ENCODE measurements around the gene KLC3.
"Not testable (repeated sequence)": the region's sequence is repeated elsewhere in the genome, so short reads cannot be mapped to it uniquely, and the experiment has no call there.

Gene KLC3

DNA sequence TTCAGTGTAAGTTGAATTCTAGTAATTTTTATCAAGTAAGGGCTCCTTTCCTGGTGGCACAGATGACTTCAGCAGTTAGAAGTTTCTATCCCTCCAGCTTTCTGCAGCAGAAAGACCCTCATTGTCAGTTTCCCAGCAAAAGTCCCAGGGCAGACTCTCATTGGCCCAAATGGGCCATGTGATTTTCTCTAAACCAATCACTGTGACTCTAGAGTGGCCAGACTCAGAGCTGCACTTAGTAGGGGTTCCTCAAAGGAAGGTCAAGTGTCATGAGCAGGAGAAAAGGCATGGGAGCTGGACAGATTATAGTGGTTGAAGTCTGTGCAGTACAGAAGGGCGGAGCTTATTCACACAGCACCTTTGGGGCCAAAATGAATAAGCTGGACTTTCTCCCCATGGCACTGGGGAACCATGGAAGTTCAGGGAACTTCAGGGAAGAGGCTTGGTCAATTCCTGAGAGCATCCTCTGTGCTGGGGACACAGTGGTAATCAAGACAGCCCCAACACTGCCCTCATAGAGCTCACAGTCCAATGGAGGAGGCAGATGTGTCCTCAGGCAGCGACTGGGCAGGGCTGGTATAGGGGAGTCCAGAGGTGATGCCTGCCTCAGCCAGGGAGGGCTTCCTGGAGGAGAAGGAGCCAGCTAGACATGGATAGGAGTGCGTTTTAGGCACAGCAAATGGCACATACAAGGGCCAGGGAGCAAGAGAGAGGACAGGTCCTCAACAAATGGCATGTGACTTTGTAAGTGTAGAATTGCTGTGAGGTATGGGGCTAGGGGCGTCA is 36.2 kb upstream of the KLC3 start:
- no peak overlapping the region for H3K4me3 ChIP-seq (ENCODE audit: low read length)
- H3K4me1 ChIP-seq (ENCODE audit: control insufficient read depth, low read depth, low read length): peaks cover 6% of the 10 kb centered on the region
- H3K27me3 ChIP-seq (ENCODE audit: control insufficient read depth, insufficient read depth, low read length): peaks cover 17% of the 10 kb centered on the region
- H3K9me3 ChIP-seq (ENCODE audit: control insufficient read depth, low read depth, low read length): no peaks in the 10 kb centered on the region
- no peaks in the 10 kb centered on the region for H3K36me3 ChIP-seq (ENCODE audit: control insufficient read depth, low read depth, low read length)
- no peak overlapping the region for H3K27ac ChIP-seq (ENCODE audit: low read length)
- no peak overlapping the region for H3K9ac ChIP-seq (ENCODE audit: low read length)

DNA sequence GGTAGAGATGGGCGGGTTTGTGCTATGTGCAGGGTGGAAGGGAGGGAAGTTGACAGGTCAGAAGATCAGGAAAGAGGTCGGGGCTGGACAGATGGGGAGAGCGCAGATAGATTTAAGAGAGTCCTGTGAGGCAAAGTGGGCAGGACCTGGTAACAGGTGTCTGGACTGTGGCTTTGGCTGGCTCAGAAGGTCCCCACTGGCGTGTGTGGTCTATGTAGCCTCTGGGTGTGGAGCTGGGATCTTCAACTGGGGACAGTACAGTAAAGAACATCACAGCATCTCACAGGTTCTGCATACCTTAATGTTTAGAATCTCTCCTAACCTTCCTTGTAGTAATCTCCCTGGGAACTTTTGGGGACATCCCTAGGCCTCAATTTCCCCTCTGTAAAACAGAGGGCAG is 35.5 kb upstream of the KLC3 start:
- Histone ChIP-seq H3K27ac (ENCODE audit: low read length) (no peak overlapping the region), H3K9ac (ENCODE audit: low read length) (no peak overlapping the region)

DNA sequence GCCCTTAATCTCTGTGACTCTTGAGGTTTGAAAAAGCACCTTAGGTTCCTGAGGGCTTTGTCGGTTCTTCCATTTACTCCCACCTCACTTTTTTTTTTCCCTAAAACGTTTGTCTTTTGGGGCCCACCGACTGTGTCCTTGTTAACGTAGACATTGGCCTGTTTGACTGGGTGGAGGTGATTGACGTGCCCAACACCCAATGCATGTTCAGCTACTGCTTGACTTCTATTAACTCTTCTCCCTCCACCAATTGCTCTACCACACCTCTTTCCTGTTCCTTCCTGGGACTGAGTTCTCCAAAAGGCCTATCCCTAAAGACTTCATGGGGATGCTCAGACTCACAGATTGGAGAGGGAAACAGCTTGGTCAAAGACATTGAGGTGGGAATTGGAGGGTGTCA is 35.1 kb upstream of the KLC3 start:
- peaks cover 17% of the 10 kb centered on the region for H3K27me3 ChIP-seq (ENCODE audit: control insufficient read depth, insufficient read depth, low read length)
- H3K27ac ChIP-seq (ENCODE audit: low read length): no peak overlapping the region

More for the DNA sequence above, 35.5 kb upstream of the KLC3 start:
- H3K36me3 ChIP-seq (ENCODE audit: control insufficient read depth, low read depth, low read length): no peaks in the 10 kb centered on the region
- peaks cover 6% of the 10 kb centered on the region for H3K4me1 ChIP-seq (ENCODE audit: control insufficient read depth, low read depth, low read length)
- H3K27me3 ChIP-seq (ENCODE audit: control insufficient read depth, insufficient read depth, low read length): peaks cover 17% of the 10 kb centered on the region
- no peaks in the 10 kb centered on the region for H3K9me3 ChIP-seq (ENCODE audit: control insufficient read depth, low read depth, low read length)
- no peak overlapping the region for H3K4me3 ChIP-seq (ENCODE audit: low read length)

DNA sequence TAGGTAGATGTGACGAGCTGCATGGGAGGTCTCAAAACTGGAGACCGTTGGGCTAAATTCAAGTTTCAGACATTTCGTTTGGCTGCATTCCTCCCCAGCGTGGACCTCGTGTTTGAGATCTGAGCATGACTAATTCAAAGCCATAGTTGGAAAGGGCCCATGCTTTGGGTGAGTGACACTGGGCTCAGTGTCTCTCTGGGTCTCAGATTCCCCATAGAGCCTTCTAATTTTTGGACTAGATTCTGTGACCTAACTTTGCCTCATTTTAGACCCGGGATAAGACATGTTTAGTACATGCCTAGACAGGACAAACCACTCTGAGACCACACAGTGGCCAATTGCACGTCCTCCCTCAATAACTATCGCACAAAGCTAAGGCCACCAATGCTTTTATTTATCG is 34.5 kb upstream of the KLC3 start:
- H3K27ac ChIP-seq (ENCODE audit: low read length): no peak overlapping the region
- peaks cover 17% of the 10 kb centered on the region for H3K27me3 ChIP-seq (ENCODE audit: control insufficient read depth, insufficient read depth, low read length)
- no peak overlapping the region for H3K4me3 ChIP-seq (ENCODE audit: low read length)
- H3K4me1 ChIP-seq (ENCODE audit: control insufficient read depth, low read depth, low read length): peaks cover 6% of the 10 kb centered on the region
- H3K36me3 ChIP-seq (ENCODE audit: control insufficient read depth, low read depth, low read length): no peaks in the 10 kb centered on the region
- H3K9me3 ChIP-seq (ENCODE audit: control insufficient read depth, low read depth, low read length): no peaks in the 10 kb centered on the region
- H3K9ac ChIP-seq (ENCODE audit: low read length): no peak overlapping the region

More for the DNA sequence above, 35.1 kb upstream of the KLC3 start:
- H3K9ac ChIP-seq (ENCODE audit: low read length): no peak overlapping the region
- H3K36me3 ChIP-seq (ENCODE audit: control insufficient read depth, low read depth, low read length): no peaks in the 10 kb centered on the region
- no peak overlapping the region for H3K4me3 ChIP-seq (ENCODE audit: low read length)
- no peaks in the 10 kb centered on the region for H3K9me3 ChIP-seq (ENCODE audit: control insufficient read depth, low read depth, low read length)
- peaks cover 6% of the 10 kb centered on the region for H3K4me1 ChIP-seq (ENCODE audit: control insufficient read depth, low read depth, low read length)

DNA sequence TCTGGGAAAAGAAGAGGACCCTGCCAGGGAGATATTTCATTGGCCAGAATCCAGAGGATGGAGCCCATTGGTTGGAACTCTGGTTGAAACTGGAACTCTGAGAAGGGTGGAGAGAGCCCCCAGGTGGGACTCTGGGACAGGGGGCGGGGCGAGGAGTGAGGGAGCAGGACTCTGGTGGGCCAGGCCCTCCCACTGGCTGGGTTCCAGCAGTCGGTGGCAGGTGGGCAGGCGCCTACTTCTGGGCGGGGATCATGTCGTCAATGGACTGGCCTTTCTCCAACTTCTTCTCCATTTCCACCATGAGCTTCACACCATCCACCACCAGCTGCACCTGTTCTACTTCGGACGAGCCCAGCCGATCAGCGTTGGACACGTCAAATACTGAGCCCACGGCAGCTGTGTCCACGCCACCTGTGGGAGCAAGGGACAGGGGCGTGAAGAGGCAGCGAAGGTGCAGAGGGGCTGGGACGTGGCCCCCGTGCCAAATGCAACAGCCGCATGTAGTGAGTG is 34.0 kb upstream of the KLC3 start:
- Histone ChIP-seq H3K4me3 (ENCODE audit: low read length) (no peak overlapping the region), H3K36me3 (ENCODE audit: control insufficient read depth, low read depth, low read length) (no peaks in the 10 kb centered on the region), H3K27me3 (ENCODE audit: control insufficient read depth, insufficient read depth, low read length) (peaks cover 17% of the 10 kb centered on the region), H3K9ac (ENCODE audit: low read length) (no peak overlapping the region), H3K27ac (ENCODE audit: low read length) (no peak overlapping the region), H3K9me3 (ENCODE audit: control insufficient read depth, low read depth, low read length) (no peaks in the 10 kb centered on the region), H3K4me1 (ENCODE audit: control insufficient read depth, low read depth, low read length) (peaks cover 6% of the 10 kb centered on the region)

DNA sequence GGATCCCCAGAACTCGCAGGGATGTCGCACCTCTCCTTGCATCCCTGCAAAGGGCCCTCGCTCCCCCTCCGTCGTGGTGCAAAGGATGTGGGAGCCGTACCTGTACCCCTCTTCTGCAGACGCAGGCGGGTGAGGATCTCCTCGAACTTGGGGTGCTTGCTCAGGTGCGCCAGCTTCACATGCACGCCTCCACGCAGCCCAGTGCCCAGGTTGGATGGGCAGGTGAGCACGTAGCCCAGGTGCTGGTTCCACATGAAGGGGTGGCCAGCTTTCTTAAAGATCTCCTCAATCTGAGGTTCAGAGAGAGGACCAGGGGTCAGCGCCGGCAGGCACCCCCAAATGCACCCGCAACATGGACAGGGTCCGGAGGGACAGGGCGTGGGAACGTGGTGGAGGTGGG is 33.2 kb upstream of the KLC3 start:
- Histone ChIP-seq H3K9me3 (ENCODE audit: control insufficient read depth, low read depth, low read length) (no peaks in the 10 kb centered on the region), H3K27ac (ENCODE audit: low read length) (no peak overlapping the region), H3K36me3 (ENCODE audit: control insufficient read depth, low read depth, low read length) (no peaks in the 10 kb centered on the region), H3K9ac (ENCODE audit: low read length) (no peak overlapping the region), H3K4me1 (ENCODE audit: control insufficient read depth, low read depth, low read length) (peaks cover 6% of the 10 kb centered on the region), H3K4me3 (ENCODE audit: low read length) (no peak overlapping the region), H3K27me3 (ENCODE audit: control insufficient read depth, insufficient read depth, low read length) (peaks cover 17% of the 10 kb centered on the region)

DNA sequence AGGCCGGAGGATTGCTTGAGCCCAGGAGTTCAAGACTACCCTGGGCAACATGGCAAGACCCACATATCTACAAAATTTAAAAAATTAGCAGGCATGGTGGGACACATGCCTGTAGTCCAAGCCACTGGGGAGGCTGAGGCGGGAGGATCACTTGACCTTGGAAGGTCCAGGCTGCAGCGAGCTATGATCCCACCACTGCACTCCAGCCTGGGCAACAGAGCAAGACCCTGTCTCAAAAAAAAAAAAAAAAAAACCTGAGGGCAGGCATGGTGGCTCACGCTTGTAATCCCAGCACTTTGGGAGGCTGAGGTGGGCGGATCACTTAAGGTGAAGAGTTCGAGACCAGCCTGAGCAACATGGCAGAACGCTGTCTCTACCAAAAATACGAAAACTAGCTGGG is 31.2 kb upstream of the KLC3 start:
- H3K36me3 ChIP-seq (ENCODE audit: control insufficient read depth, low read depth, low read length); H3K4me1 ChIP-seq (ENCODE audit: control insufficient read depth, low read depth, low read length); H3K4me3 ChIP-seq (ENCODE audit: low read length); H3K9ac ChIP-seq (ENCODE audit: low read length); H3K9me3 ChIP-seq (ENCODE audit: control insufficient read depth, low read depth, low read length); H3K27ac ChIP-seq (ENCODE audit: low read length): not testable (repeated sequence)
- peaks cover 25% of the 10 kb centered on the region for H3K27me3 ChIP-seq (ENCODE audit: control insufficient read depth, insufficient read depth, low read length)

DNA sequence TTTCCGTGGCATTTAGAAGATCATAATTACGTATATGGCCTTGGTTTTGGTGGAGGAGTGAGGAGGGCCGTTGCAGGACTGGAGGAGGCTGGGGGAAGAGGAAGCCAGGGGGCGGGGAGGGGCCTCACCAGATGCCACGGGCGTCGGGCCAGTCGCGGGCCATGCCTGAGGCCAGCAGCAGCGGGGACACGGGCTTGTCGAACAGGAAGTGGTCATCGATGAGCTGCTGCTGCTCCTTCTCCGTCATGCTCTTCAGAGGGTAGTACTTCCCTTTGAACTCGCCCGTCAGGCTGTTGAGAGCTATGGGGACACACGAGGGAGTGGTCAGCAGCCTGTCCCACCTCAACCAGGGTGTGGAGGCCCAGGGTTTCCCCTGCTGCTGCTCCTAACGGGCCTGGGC is 28.9 kb upstream of the KLC3 start:
- H3K4me1 ChIP-seq (ENCODE audit: control insufficient read depth, low read depth, low read length): peaks cover 3% of the 10 kb centered on the region
- H3K27me3 ChIP-seq (ENCODE audit: control insufficient read depth, insufficient read depth, low read length): peaks cover 28% of the 10 kb centered on the region
- no peak overlapping the region for H3K4me3 ChIP-seq (ENCODE audit: low read length)
- no peak overlapping the region for H3K9ac ChIP-seq (ENCODE audit: low read length)
- H3K36me3 ChIP-seq (ENCODE audit: control insufficient read depth, low read depth, low read length): no peaks in the 10 kb centered on the region
- no peaks in the 10 kb centered on the region for H3K9me3 ChIP-seq (ENCODE audit: control insufficient read depth, low read depth, low read length)
- no peak overlapping the region for H3K27ac ChIP-seq (ENCODE audit: low read length)

DNA sequence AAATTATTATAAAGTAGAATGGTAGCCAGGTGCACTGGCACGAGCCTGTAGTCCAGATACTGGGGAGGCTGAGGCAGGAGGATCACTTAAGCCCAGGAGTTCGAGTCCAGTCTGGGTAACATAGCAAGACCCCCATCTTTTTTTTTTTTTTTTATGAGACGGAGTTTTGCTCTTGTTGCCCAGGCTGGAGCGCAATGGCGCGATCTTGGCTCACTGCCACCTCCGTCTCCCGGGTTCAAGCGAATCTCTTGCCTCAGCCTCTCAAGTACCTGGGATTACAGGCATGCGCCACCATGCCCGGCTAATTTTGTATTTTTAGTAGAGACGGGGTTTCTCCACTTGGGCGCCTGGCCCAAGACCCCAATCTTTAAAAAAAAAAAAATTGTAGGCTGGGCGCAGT is 28.3 kb upstream of the KLC3 start:
- not testable (repeated sequence) for H3K27ac ChIP-seq (ENCODE audit: low read length); H3K4me1 ChIP-seq (ENCODE audit: control insufficient read depth, low read depth, low read length); H3K9me3 ChIP-seq (ENCODE audit: control insufficient read depth, low read depth, low read length); H3K4me3 ChIP-seq (ENCODE audit: low read length); H3K36me3 ChIP-seq (ENCODE audit: control insufficient read depth, low read depth, low read length); H3K9ac ChIP-seq (ENCODE audit: low read length)
- peaks cover 28% of the 10 kb centered on the region for H3K27me3 ChIP-seq (ENCODE audit: control insufficient read depth, insufficient read depth, low read length)

DNA sequence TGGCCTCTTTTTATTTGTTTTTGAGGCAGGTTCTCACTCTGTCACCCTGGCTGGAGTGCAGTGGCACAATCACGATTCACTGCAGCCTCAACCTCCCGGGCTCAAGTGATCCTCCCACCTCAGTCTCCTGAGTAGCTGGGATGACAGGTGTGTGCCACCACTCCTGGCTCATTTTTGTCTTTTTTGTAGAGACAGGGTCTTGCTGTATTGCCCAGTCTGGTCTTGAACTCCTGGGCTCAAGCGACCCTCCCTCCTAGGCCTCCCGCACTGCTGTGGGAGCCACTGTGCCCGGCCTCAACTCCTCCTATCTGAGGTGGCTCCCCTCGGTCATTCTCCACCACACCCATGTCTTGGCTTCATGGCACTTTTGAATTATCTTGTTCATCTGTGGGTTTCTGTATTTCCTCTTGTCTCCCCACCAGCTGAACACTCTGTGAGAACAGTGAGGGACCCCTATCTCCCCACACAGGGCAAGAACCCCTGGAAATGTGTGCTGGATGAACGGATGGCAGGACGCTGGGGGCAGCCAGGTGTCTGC is 25.8 kb upstream of the KLC3 start:
- no peaks in the 10 kb centered on the region for H3K4me1 ChIP-seq (ENCODE audit: control insufficient read depth, low read depth, low read length)
- no peak overlapping the region for H3K4me3 ChIP-seq (ENCODE audit: low read length)
- no peak overlapping the region for H3K9ac ChIP-seq (ENCODE audit: low read length)
- no peaks in the 10 kb centered on the region for H3K9me3 ChIP-seq (ENCODE audit: control insufficient read depth, low read depth, low read length)
- H3K27me3 ChIP-seq (ENCODE audit: control insufficient read depth, insufficient read depth, low read length): peaks cover 28% of the 10 kb centered on the region
- no peak overlapping the region for H3K27ac ChIP-seq (ENCODE audit: low read length)
- no peaks in the 10 kb centered on the region for H3K36me3 ChIP-seq (ENCODE audit: control insufficient read depth, low read depth, low read length)

DNA sequence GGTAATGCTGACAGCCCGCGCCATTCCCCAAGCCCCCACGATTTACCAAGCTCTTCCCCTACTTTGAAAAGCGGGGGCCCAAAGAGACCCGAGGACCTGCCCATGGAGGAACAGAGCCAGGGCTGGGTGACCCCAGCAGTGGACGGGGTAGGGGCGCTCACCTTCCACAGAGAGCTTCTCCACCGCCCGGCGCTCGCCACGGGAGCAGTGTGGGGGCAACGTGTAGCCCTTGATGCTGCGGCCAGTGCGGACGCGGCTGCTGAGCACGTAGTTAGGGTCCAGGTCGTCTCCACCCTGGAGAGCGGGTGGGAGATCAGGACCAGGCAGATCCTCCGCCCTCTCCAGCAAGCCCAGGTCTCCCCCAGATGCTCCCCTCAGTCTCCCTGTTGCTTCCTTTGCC is 25.2 kb upstream of the KLC3 start:
- Histone ChIP-seq H3K4me3 (ENCODE audit: low read length) (no peak overlapping the region), H3K4me1 (ENCODE audit: control insufficient read depth, low read depth, low read length) (no peaks in the 10 kb centered on the region), H3K27ac (ENCODE audit: low read length) (no peak overlapping the region), H3K9ac (ENCODE audit: low read length) (no peak overlapping the region), H3K36me3 (ENCODE audit: control insufficient read depth, low read depth, low read length) (no peaks in the 10 kb centered on the region), H3K27me3 (ENCODE audit: control insufficient read depth, insufficient read depth, low read length) (peaks cover 28% of the 10 kb centered on the region), H3K9me3 (ENCODE audit: control insufficient read depth, low read depth, low read length) (no peaks in the 10 kb centered on the region)
